CD14-positive monocyte (primary cell): ENCODE measurements around the gene PCDH15. TPM values are rescaled to one million over a fixed set of nuclear protein-coding genes. Genes with fewer than 3 reads are reported as not detected.

Source experiments
- DNase-seq, 3 donors: peaks; one replicate each; pipeline ENCODE4 v3.0.0-alpha.2; 2011 to 2022
- H2AFZ ChIP-seq: 2 replicates; pipeline ENCODE4 v1.6.0; 2012; ENCODE audit warnings: mild to moderate bottlenecking, low read depth, low read length, inconsistent platforms; ENCODE audit not compliant: insufficient read depth, poor library complexity, severe bottlenecking
- H3K27ac ChIP-seq, 2 donors: 1 replicate in 1 of 2; 2 replicates in 1 of 2; pipeline ENCODE4 v1.5.1; 2012 to 2013; ENCODE audit warnings: low read length in 2 of 2, control low read depth in 1 of 2, inconsistent platforms in 1 of 2, low read depth in 1 of 2, mild to moderate bottlenecking in 1 of 2
- H3K27me3 ChIP-seq, 2 donors: one replicate each; pipeline versions ENCODE4 v1.6.0 to v1.6.1; 2011 to 2013; ENCODE audit warnings: low read length in 2 of 2; ENCODE audit not compliant: control insufficient read depth in 2 of 2, insufficient read depth in 2 of 2
- H3K36me3 ChIP-seq, 2 donors: replicated peaks in 1 of 2; 1 replicate in 1 of 2; 2 replicates in 1 of 2; pipeline versions ENCODE4 v1.5.1 to v1.6.1; 2012 to 2013; ENCODE audit warnings: low read length in 2 of 2, control low read depth in 1 of 2, inconsistent platforms in 1 of 2, mild to moderate bottlenecking in 1 of 2; ENCODE audit not compliant: insufficient read depth in 2 of 2, control insufficient read depth in 1 of 2
- H3K4me1 ChIP-seq, 2 donors: 1 replicate in 1 of 2; 2 replicates in 1 of 2; pipeline versions ENCODE4 v1.5.1 to v1.6.1; 2012 to 2013; ENCODE audit warnings: low read length in 2 of 2, control low read depth in 1 of 2, inconsistent platforms in 1 of 2, mild to moderate bottlenecking in 1 of 2, moderate library complexity in 1 of 2; ENCODE audit not compliant: insufficient read depth in 2 of 2, control insufficient read depth in 1 of 2
- H3K4me2 ChIP-seq: replicated peaks from 2 replicates; pipeline ENCODE3; 2012; ENCODE audit warnings: low read length, moderate library complexity, mild to moderate bottlenecking; ENCODE audit not compliant: poor library complexity, severe bottlenecking; ENCODE audit errors: extremely low read depth
- H3K4me3 ChIP-seq, 3 experiments: fragments of 200-600 bp in 1 of 3; sonication (generic) in 1 of 3; replicated peaks in 1 of 3; 1 replicate in 2 of 3; 2 replicates in 1 of 3; pipeline ENCODE4 v1.5.1; 2011 to 2013; ENCODE audit warnings: low read length in 3 of 3, mild to moderate bottlenecking in 3 of 3, control low read depth in 2 of 3, low read depth in 2 of 3, inconsistent platforms in 1 of 3, moderate library complexity in 1 of 3
- H3K79me2 ChIP-seq: 2 replicates; pipeline ENCODE4 v1.6.0; 2012; ENCODE audit warnings: mild to moderate bottlenecking, control low read depth, inconsistent platforms, low read length, moderate library complexity; ENCODE audit not compliant: insufficient read depth
- H3K9ac ChIP-seq: 2 replicates; pipeline ENCODE4 v1.6.0; 2017; ENCODE audit warnings: low read length, mild to moderate bottlenecking; ENCODE audit not compliant: insufficient read depth, poor library complexity, severe bottlenecking
- H3K9me3 ChIP-seq, 2 donors: replicated peaks in 1 of 2; 1 replicate in 1 of 2; 2 replicates in 1 of 2; pipeline versions ENCODE4 v1.5.1 to v1.6.1; 2012 to 2013; ENCODE audit warnings: low read length in 2 of 2, control low read depth in 1 of 2; ENCODE audit not compliant: control insufficient read depth in 1 of 2, insufficient read depth in 1 of 2
- H4K20me1 ChIP-seq: 2 replicates; pipeline ENCODE4 v1.6.0; 2012; ENCODE audit warnings: mild to moderate bottlenecking, low read length, control low read depth, moderate library complexity; ENCODE audit not compliant: insufficient read depth
- H3K27ac Mint-ChIP-seq, 7 donors: one replicate each; pipeline ENCODE4 v1.8.0; 2020; ENCODE audit warnings: mild to moderate bottlenecking in 7 of 7, mixed read lengths in 7 of 7, moderate library complexity in 6 of 7, inconsistent platforms in 2 of 7
- H3K27me3 Mint-ChIP-seq, 3 donors: one replicate each; pipeline ENCODE4 v1.8.0; 2021 to 2022; ENCODE audit warnings: low read depth in 3 of 3, mild to moderate bottlenecking in 3 of 3, mixed read lengths in 3 of 3, moderate library complexity in 3 of 3, inconsistent platforms in 1 of 3
- H3K36me3 Mint-ChIP-seq, 2 donors: one replicate each; pipeline ENCODE4 v1.8.0; 2020; ENCODE audit warnings: mixed read lengths in 2 of 2, inconsistent platforms in 1 of 2, mild to moderate bottlenecking in 1 of 2
- H3K4me1 Mint-ChIP-seq: one replicate; pipeline ENCODE4 v1.8.0; 2020; ENCODE audit warnings: mild to moderate bottlenecking, mixed read lengths
- H3K4me3 Mint-ChIP-seq, 2 donors: one replicate each; pipeline ENCODE4 v1.8.0; 2020; ENCODE audit warnings: mild to moderate bottlenecking in 2 of 2, mixed read lengths in 2 of 2, moderate library complexity in 1 of 2
- H3K9me3 Mint-ChIP-seq, 7 donors: one replicate each; pipeline ENCODE4 v1.8.0; 2020 to 2022; ENCODE audit warnings: mixed read lengths in 7 of 7, mild to moderate bottlenecking in 6 of 7, moderate library complexity in 6 of 7, inconsistent platforms in 2 of 7
- WGBS: methylation state at CpG from one replicate; pipeline ENCODE4 v1.1.5; 2013; ENCODE audit warnings: missing lambda C conversion rate; ENCODE audit not compliant: insufficient coverage; 5-methylcytosine and 5-hydroxymethylcytosine counted together
- intact Hi-C, 2 donors: fragments of 100-400 bp; cut with micrococcal nuclease; formaldehyde crosslinking; loops; one replicate each; pipeline versions ENCODE4 v1.15.0 to v1.15.1; 2023
- polyA plus RNA-seq, 3 donors: library from polyadenylated mRNA; depleted of rRNA in 1 of 3; unstranded in 2 of 3; stranded (reverse) in 1 of 3; fragments of 300-500 nt in 2 of 3; fragments of >200 nt in 1 of 3; fragmentation: Illumina TruSeq in 2 of 3; gene quantifications; 1 replicate in 2 of 3; 2 replicates in 1 of 3; pipeline ENCODE4 v1.2.3, GENCODE V29; 2012 to 2021
- TF ChIP-seq, protein P1 (sequence below): fragments of 200-600 bp; IDR thresholded peaks from one replicate; pipeline ENCODE4 v1.8.0; 2022; ENCODE audit warnings: antibody characterized with exemption, mild to moderate bottlenecking

The PCDH15 gene
- polyA plus RNA-seq, 3 donors = not detected

DNA sequence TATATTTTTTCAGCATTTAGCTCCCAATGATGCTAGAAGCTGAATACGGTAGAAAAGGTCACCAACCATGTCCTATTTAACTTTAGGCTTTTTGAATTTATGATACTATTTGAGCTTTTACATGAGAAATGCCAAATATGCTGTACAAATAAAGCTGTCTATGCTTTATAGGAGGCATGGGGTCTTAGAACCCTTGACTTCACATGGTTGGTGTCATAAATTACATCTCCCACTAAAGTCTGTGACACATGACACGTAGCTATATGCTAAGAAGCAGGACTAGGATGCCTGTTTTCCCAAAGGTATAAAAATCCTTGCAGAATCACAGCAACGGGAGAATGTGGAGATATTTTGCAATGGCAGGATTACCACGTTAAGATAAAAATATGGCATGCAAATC, 960.4 kb downstream of the PCDH15 start:
- H3K9ac ChIP-seq = no peak overlapping the region
- no peaks in the 10 kb centered on the region for H3K4me1 ChIP-seq
- peaks cover 0 to 1% (median 0%) of the 10 kb centered on the region in 3 donors for H3K27me3 Mint-ChIP-seq
- no peaks in the 10 kb centered on the region for H3K36me3 Mint-ChIP-seq
- H3K9me3 ChIP-seq = no peaks in the 10 kb centered on the region
- no peak overlapping the region for H2AFZ ChIP-seq
- H3K79me2 ChIP-seq = no peaks in the 10 kb centered on the region
- no peaks in the 10 kb centered on the region for H3K9me3 Mint-ChIP-seq
- H3K27me3 ChIP-seq = no peaks in the 10 kb centered on the region
- no peak overlapping the region for H3K27ac Mint-ChIP-seq
- no CpG with 5 or more reads among the region's 4 CpGs for WGBS
- H3K27ac ChIP-seq = no peak overlapping the region
- intact Hi-C loops = no loop called here
- H3K4me2 ChIP-seq = no peak overlapping the region
- no peaks in the 10 kb centered on the region for H4K20me1 ChIP-seq
- H3K4me3 ChIP-seq = no peak overlapping the region
- TF ChIP-seq, protein P1, sequence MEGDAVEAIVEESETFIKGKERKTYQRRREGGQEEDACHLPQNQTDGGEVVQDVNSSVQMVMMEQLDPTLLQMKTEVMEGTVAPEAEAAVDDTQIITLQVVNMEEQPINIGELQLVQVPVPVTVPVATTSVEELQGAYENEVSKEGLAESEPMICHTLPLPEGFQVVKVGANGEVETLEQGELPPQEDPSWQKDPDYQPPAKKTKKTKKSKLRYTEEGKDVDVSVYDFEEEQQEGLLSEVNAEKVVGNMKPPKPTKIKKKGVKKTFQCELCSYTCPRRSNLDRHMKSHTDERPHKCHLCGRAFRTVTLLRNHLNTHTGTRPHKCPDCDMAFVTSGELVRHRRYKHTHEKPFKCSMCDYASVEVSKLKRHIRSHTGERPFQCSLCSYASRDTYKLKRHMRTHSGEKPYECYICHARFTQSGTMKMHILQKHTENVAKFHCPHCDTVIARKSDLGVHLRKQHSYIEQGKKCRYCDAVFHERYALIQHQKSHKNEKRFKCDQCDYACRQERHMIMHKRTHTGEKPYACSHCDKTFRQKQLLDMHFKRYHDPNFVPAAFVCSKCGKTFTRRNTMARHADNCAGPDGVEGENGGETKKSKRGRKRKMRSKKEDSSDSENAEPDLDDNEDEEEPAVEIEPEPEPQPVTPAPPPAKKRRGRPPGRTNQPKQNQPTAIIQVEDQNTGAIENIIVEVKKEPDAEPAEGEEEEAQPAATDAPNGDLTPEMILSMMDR = no peak
- no peaks in the 10 kb centered on the region for H3K36me3 ChIP-seq
- no peak for DNase-seq
- H3K4me3 Mint-ChIP-seq = no peak overlapping the region
- no peaks in the 10 kb centered on the region for H3K4me1 Mint-ChIP-seq

DNA sequence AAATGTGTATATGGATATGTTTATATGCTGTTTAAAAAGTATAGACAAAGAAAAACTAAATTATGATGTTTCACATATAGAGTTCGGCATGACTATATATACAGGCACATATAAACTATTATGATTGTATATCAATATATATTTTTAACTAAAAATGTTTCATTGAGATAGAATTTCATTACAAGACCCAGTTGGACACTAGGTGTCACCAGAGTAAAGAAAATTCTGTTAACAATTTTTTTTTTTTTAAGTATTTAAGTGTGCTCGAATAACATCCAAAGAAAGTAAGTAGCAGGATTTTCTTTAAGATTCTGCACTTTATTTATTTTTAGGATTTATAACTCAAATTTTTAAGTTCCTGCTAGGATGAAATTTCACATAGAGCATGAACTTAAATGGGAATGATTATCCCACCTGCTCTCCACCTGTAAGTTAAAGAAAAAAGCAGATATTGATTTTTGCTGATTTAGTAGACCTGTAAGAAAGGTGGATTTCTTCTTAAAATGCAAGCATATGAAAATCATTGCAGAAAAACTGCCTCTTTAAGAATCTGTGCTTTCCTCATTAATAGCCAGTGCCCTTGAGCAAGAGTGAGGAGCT, 961.5 kb downstream of the PCDH15 start:
- H3K9me3 Mint-ChIP-seq = no peaks in the 10 kb centered on the region
- H4K20me1 ChIP-seq = no peaks in the 10 kb centered on the region
- H3K36me3 ChIP-seq = no peaks in the 10 kb centered on the region
- DNase-seq = no peak
- H3K4me3 Mint-ChIP-seq = no peak overlapping the region
- no peak overlapping the region for H3K4me2 ChIP-seq
- H3K4me3 ChIP-seq = no peak overlapping the region
- no peaks in the 10 kb centered on the region for H3K79me2 ChIP-seq
- H3K4me1 Mint-ChIP-seq = no peaks in the 10 kb centered on the region
- no peak overlapping the region for H3K9ac ChIP-seq
- no CpG with 5 or more reads among the region's 2 CpGs for WGBS
- TF ChIP-seq, protein P1 = no peak
- H3K27ac ChIP-seq = no peak overlapping the region
- peaks cover 0 to 1% (median 0%) of the 10 kb centered on the region in 3 donors for H3K27me3 Mint-ChIP-seq
- no peaks in the 10 kb centered on the region for H3K4me1 ChIP-seq
- no peaks in the 10 kb centered on the region for H3K36me3 Mint-ChIP-seq
- H3K27ac Mint-ChIP-seq = no peak overlapping the region
- no peaks in the 10 kb centered on the region for H3K27me3 ChIP-seq
- intact Hi-C loops = no loop called here
- no peak overlapping the region for H2AFZ ChIP-seq
- H3K9me3 ChIP-seq = no peaks in the 10 kb centered on the region
